ENCODE data around the gene PHTF1.
"Not testable (repeated sequence)": the region's sequence is repeated elsewhere in the genome, so short reads cannot be mapped to it uniquely, and the experiment has no call there.

The PHTF1 gene

GRCh38 chr1:113734357-113735055 lies 24.8 kb downstream of the PHTF1 start:
- in situ Hi-C loops (cut with MboI; ENCODE audit: low pct_unique_long_range_greater_than_20kb, low sequenced_read_pairs, unreplicated experiment), result no loop called here
- DNase-seq (ENCODE audit: low spot score), result no peak
- no peak for TF ChIP-seq CTCF (IDR thresholded peaks at IDR 0.05; ENCODE audit: extremely low read depth, insufficient read depth, missing control alignments)

GRCh38 chr1:113732802-113733201 lies 26.5 kb downstream of the PHTF1 start:
- no peak for TF ChIP-seq CTCF (IDR thresholded peaks at IDR 0.05; ENCODE audit: extremely low read depth, insufficient read depth, missing control alignments)
- no peak for DNase-seq (ENCODE audit: low spot score)
- in situ Hi-C loops (cut with MboI; ENCODE audit: low pct_unique_long_range_greater_than_20kb, low sequenced_read_pairs, unreplicated experiment), result no loop called here

GRCh38 chr1:113721010-113721409 lies 38.3 kb downstream of the PHTF1 start:
- no peak for TF ChIP-seq CTCF (IDR thresholded peaks at IDR 0.05; ENCODE audit: extremely low read depth, insufficient read depth, missing control alignments)
- DNase-seq (ENCODE audit: low spot score), result no peak
- in situ Hi-C loops (cut with MboI; ENCODE audit: low pct_unique_long_range_greater_than_20kb, low sequenced_read_pairs, unreplicated experiment), result no loop called here

- in situ Hi-C loops (cut with MboI; ENCODE audit: low pct_unique_long_range_greater_than_20kb, low sequenced_read_pairs, unreplicated experiment); DNase-seq (ENCODE audit: low spot score): not testable (repeated sequence)
Measured at GRCh38 chr1:113718621-113719020, 40.7 kb downstream of the PHTF1 start.

- DNase-seq (ENCODE audit: low spot score); in situ Hi-C loops (cut with MboI; ENCODE audit: low pct_unique_long_range_greater_than_20kb, low sequenced_read_pairs, unreplicated experiment): not testable (repeated sequence)
Measured at GRCh38 chr1:113717506-113717905, 41.8 kb downstream of the PHTF1 start.

- no peak for TF ChIP-seq CTCF (IDR thresholded peaks at IDR 0.05; ENCODE audit: extremely low read depth, insufficient read depth, missing control alignments)
- in situ Hi-C loops (cut with MboI; ENCODE audit: low pct_unique_long_range_greater_than_20kb, low sequenced_read_pairs, unreplicated experiment), result no loop called here
- no peak for DNase-seq (ENCODE audit: low spot score)
Measured at GRCh38 chr1:113714606-113715269, 44.5 kb downstream of the PHTF1 start.

GRCh38 chr1:113701429-113701828 lies 57.9 kb downstream of the PHTF1 start:
- DNase-seq (ENCODE audit: low spot score), result no peak
- in situ Hi-C loops (cut with MboI; ENCODE audit: low pct_unique_long_range_greater_than_20kb, low sequenced_read_pairs, unreplicated experiment), result no loop called here
- TF ChIP-seq CTCF (IDR thresholded peaks at IDR 0.05; ENCODE audit: extremely low read depth, insufficient read depth, missing control alignments), result no peak
